HG02981 (cell line): ENCODE measurements around the gene DPP6.

Experiments
- ATAC-seq: cut with Tn5 transposase; IDR thresholded peaks from one replicate; pipeline ENCODE4 v1.9.1; 2021; ENCODE audit warnings: mild to moderate bottlenecking, moderate library complexity; ENCODE audit not compliant: unreplicated experiment

Gene DPP6

GRCh38 chr7:154581251-154581890, 529.2 kb downstream of the DPP6 start:
- ATAC-seq: no peak

GRCh38 chr7:154583454-154583853, 531.3 kb downstream of the DPP6 start:
- ATAC-seq: no peak

GRCh38 chr7:154584352-154585252, 532.4 kb downstream of the DPP6 start:
- no peak for ATAC-seq

DNA sequence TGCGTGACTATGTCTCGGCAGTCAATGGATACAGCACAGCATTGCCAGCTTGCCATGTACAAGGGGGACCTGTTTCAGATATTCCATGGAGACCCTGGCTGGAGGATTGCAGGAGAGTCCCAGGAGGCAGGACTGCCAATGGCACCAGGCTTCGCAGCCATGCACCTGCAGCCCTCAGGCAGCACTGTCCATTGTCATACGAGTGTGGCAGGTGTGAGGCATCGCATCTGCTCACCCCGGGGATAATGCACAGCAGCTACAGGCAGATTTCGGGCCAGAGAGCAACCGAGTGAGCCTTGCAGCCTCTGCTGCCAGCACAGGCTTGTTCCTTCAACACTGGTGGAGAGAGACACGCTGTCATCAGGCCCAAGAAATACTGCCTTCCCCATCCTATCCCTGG, 535.6 kb downstream of the DPP6 start:
- no peak for ATAC-seq

DNA sequence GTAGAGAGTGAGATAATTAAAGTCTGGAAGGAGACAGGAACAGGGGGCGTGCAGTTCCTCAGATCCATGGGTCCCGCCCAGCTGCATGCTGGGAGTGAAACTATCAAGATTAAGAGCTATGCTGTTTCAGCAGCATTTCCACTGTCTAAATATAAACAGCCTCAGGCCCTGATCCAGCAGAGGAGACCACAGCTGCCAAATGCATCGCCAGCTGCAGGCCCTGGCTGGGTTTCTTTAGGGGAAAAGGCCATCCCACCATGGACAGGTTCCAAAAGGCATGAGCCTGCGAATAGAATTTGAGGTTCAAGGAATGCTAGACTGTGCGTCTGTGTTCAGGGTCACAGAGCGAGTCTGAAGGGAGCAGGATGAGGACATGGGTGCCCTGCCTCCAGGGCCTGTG, 539.3 kb downstream of the DPP6 start:
- no peak for ATAC-seq

DNA sequence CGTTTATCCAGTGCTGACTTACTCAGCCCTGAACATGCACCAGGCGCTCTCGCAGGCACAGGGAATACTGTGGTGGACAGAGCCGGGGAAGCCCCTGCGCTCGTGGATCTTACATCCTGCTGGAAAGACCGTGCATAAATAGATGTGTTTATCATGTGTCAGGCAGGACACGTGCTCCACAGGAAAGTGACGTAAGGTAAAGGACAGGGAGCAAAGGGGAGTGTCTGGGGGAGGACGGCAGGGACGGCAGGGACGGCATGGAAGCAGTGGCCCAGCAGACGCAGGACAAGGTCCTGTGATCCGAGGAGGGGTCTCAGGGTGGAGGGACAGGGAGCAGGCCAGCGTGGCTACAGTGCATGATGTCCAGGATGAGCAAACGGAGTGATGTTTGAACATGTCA, 540.2 kb downstream of the DPP6 start:
- no peak for ATAC-seq

DNA sequence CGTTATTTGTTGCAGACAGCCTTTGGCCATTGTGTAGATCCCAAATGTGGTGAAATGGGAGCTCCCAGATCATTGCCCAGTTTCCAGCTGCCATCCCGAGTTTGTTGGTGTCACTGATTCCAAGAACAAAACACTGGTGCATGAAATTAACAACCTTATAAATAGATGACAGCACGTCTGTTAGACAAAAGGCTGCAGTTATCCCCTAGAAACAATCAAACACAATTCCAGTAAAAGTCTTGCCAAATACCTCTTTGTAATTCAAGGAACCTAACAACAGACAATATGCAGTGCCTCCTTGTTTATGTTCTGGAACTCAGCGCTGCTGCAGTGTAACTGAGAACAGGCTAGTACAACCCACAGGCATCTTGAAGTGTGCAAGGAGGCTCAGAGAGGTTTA, 546.2 kb downstream of the DPP6 start:
- ATAC-seq: no peak

- no peak for ATAC-seq
These were observed 546.7 kb downstream of the DPP6 start for GRCh38 chr7:154598864-154599263.

- ATAC-seq: no peak
These were observed 558.7 kb downstream of the DPP6 start for GRCh38 chr7:154610903-154611302.

GRCh38 chr7:154613811-154614210, 561.6 kb downstream of the DPP6 start:
- no peak for ATAC-seq

- ATAC-seq: no peak
These were observed 568.0 kb downstream of the DPP6 start for GRCh38 chr7:154620141-154620755.

DNA sequence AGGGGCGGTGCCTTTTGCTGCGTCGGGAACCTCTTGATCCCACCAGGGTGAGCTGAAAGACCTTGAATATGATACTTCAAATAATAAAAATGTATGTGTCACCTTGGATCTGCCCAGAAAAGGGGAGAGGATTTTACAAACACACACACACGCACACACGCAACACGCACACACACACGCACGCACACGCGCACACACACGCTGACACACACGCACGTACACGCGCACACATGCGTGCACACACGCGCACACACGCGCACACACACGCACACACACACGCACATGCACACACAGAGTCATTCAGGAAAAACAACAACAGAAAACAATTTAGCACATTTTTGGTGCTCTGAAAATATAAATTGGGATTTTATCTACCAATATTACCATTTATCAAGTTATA, 571.2 kb downstream of the DPP6 start:
- no peak for ATAC-seq

- no peak for ATAC-seq
These were observed 575.6 kb downstream of the DPP6 start for GRCh38 chr7:154627646-154628290.

- ATAC-seq: no peak
These were observed 576.4 kb downstream of the DPP6 start for GRCh38 chr7:154628556-154628955.

DNA sequence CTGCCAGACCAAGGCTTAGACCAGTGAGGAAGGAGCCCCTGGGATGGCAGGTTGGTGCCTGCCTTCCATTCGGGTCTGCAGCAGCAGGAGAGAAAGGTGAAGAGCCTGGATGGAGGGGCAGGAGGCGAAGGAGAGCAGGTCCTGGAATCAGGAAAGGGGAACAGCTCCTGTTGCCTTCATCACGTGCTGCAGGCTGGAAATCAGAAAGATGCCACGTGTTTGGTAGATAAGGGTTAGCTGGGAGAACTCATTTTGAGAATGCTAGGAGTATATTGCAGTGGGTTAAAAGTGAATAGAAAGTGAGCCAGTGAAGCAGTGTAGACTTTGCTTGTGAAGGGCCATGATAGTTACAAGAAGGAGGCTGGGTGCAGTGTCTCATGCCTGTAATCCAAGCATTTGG, 579.0 kb downstream of the DPP6 start:
- ATAC-seq: no peak

DNA sequence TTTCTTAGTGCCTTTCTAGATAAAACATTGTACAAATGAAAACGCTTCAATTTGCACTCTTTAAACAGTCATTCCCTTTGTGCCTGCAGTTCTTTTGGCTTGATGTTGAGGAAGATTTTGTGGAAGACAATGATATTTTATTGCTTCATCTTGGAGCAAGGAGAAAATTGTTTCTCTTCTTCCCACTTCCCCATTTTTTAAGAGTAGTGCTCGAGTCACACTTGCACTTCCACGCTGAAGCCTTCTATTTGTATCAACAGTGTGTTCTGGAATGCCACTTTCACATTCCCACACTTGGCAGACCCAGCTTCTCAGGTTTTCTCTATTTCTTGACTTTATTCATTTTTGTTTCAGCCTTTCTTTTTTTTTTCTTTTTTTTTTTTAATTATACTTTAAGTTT, 581.4 kb downstream of the DPP6 start:
- no peak for ATAC-seq

DNA sequence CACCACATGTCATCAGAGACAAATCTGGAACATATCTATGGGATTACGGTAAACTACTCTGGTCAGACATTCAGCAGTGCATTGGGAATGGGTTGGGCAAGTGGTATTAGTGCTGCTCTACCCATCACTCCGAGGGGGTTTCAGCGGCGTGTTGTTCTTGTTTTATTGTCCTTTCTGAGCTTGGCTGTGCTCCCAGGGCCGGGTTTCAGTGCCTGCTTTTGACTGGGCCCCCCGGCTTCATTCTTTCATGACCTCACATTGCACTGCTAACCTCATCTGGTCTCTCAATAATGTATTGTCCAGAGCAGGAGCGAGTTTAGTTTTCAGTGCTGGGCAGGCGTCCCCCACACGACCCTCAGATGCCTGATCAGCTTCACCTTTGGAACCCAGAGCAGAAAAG, 586.1 kb downstream of the DPP6 start:
- no peak for ATAC-seq

DNA sequence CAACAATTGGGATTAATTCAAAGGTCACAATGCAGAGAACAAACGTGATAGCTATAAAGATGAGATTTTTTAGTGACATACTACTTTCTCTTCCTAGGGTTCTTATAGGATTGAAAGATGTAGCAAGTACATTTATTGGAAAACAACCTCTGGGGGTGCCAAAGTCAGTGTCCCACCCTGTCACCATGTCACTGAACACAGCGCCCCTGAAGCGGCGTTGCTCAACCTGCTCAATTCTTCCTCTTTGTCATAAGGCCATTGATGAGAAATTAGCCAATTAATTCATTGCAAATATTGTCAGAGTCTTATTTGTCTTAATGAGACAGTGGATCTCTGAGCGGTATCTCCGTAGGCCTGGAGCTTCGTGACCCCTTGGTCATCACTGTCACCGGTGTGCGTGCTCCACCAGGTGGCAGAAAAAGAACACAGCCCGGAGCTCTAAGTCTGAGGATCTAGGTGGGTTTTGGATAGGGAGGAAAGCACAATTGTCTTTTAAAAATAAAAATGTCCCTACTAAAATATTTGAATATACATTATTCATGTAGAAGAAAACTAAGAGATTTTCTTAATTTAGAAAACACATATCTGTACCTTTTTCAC, 588.2 kb downstream of the DPP6 start:
- ATAC-seq: no peak

GRCh38 chr7:154640917-154641316, 588.7 kb downstream of the DPP6 start:
- no peak for ATAC-seq

GRCh38 chr7:154644366-154644765, 592.2 kb downstream of the DPP6 start:
- no peak for ATAC-seq
